Body of pancreas (tissue), 4 donors: ENCODE results near the gene TEDDM1. TPM values are rescaled to one million over a fixed set of nuclear protein-coding genes. Genes with fewer than 3 reads are reported as not detected.

Experiments
- ATAC-seq: fragments of 150-250 bp; one replicate; pipeline ENCODE4 v1.9.1; 2016
- DNase-seq, 4 donors: peaks; one replicate each; pipeline ENCODE4 v3.0.0-alpha.2; 2019
- H3K27ac ChIP-seq, 4 donors: fragments of 200-600 bp; sonication (generic); 1 replicate in 3 of 4; 2 replicates in 1 of 4; pipeline versions ENCODE4 v1.5.1 to v1.6.1; 2016 to 2019; ENCODE audit warnings: mild to moderate bottlenecking in 1 of 4, mixed read lengths in 1 of 4, moderate library complexity in 1 of 4
- H3K27me3 ChIP-seq, 2 donors: fragments of 200-600 bp; sonication (generic); one replicate each; pipeline ENCODE4 v1.6.0; 2016; ENCODE audit warnings: mild to moderate bottlenecking in 1 of 2
- H3K36me3 ChIP-seq, 2 donors: fragments of 200-600 bp; sonication (generic); replicated peaks in 1 of 2; 2 replicates each; pipeline ENCODE4 v1.5.1; 2016; ENCODE audit warnings: low read depth in 2 of 2; ENCODE audit not compliant: insufficient read depth in 1 of 2
- H3K4me1 ChIP-seq: fragments of 200-600 bp; sonication (generic); one replicate; pipeline ENCODE4 v1.6.0; 2016
- H3K4me3 ChIP-seq, 2 donors: fragments of 200-600 bp; sonication (generic); 1 replicate in 1 of 2; 2 replicates in 1 of 2; pipeline ENCODE4 v1.5.1; 2016 to 2019
- H3K9me3 ChIP-seq, 3 donors: fragments of 200-600 bp; sonication (generic); 1 replicate in 2 of 3; 2 replicates in 1 of 3; pipeline ENCODE4 v1.5.1; 2016
- POLR2A ChIP-seq, 3 donors: fragments of 450-650 bp; IDR thresholded peaks; one replicate each; pipeline ENCODE4 v1.6.1; 2016; ENCODE audit warnings: antibody characterized with exemption in 3 of 3, mild to moderate bottlenecking in 2 of 3
- WGBS, 2 donors: methylation state at CpG; one replicate each; pipeline ENCODE4 v1.1.5; 2017; 5-methylcytosine and 5-hydroxymethylcytosine counted together
- intact Hi-C: fragments of 100-400 bp; cut with DNase I; formaldehyde crosslinking; loops from one replicate; pipeline ENCODE4 v1.15.1; 2023
- total RNA-seq, 2 donors: library from RNA; depleted of rRNA; stranded (reverse); fragments of >200 nt; gene quantifications; one replicate each; pipeline ENCODE4 v1.1.0, GENCODE V29; 2016
- TF ChIP-seq, protein P1 (sequence below), 7 experiments: fragments of 450-650 bp in 4 of 7; fragments of 200-600 bp in 3 of 7; sonication (generic) in 3 of 7; IDR thresholded peaks; one replicate each; pipeline ENCODE4 v1.5.1; 2016 to 2019; ENCODE audit warnings: antibody characterized with exemption in 7 of 7

TEDDM1 gene
- total RNA-seq, 2 donors from 2014 or later, result not detected

DNA sequence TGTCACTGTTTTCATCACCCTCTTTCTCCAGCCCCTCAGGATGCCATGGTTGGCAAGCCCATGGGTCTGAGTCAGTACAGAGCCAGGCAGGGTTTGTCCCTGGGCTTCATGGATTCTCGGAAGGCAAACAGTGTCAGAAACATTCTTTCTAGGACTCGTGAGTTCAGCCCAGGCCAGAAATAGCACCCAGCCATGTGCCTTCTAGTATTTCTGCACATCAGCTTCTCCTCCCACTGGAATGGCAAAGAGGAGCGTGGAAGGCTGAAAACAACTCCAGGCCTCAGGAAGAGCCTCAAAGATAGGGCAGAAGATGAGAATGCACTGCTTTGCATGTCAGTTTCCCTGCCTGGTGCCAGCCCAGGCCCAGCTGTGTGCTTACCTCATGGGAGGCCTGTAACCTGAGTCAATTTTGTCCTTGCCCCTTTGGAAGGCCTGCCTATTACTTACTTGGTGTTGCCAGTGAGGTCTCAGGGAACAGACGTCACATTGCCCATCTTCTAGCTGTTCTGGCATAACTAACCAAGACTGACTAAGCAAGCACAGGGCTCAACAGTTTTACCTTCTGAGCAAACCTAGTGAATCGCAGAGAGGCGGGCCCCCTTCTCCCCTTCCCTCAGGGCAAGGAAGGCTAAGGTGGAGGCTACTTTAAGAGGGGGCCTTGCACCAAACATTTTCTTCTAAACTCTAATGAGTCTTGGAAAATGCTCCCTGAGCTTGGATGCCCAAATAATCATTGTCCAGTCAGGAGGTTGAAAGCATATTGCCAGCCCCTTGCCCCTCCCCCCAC, 51.3 kb downstream of the TEDDM1 start:
- ATAC-seq, result no peak

More for the DNA sequence above, 51.3 kb downstream of the TEDDM1 start:
- intact Hi-C loops, result no loop called here
- Histone ChIP-seq H3K27ac (no peak overlapping the region), H3K36me3 (no peaks in the 10 kb centered on the region), H3K4me3 (no peak overlapping the region), H3K27me3 (no peaks in the 10 kb centered on the region), H3K9me3 (no peaks in the 10 kb centered on the region), H3K4me1 (no peaks in the 10 kb centered on the region)
- 86 to 92% methylated on average over 6 of the region's 6 CpGs for WGBS, 2 donors
- TF ChIP-seq, protein P1, sequence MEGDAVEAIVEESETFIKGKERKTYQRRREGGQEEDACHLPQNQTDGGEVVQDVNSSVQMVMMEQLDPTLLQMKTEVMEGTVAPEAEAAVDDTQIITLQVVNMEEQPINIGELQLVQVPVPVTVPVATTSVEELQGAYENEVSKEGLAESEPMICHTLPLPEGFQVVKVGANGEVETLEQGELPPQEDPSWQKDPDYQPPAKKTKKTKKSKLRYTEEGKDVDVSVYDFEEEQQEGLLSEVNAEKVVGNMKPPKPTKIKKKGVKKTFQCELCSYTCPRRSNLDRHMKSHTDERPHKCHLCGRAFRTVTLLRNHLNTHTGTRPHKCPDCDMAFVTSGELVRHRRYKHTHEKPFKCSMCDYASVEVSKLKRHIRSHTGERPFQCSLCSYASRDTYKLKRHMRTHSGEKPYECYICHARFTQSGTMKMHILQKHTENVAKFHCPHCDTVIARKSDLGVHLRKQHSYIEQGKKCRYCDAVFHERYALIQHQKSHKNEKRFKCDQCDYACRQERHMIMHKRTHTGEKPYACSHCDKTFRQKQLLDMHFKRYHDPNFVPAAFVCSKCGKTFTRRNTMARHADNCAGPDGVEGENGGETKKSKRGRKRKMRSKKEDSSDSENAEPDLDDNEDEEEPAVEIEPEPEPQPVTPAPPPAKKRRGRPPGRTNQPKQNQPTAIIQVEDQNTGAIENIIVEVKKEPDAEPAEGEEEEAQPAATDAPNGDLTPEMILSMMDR (IDR thresholded peaks at IDR 0.05), result no peak
- no peak for TF ChIP-seq POLR2A (IDR thresholded peaks at IDR 0.05)
- no peak for DNase-seq

Other genes with a start within 250 kb of the TEDDM1 start
- gene GLUL, start 8.9 kb downstream of the TEDDM1 start, total RNA-seq, result 1,000 to 10,000 TPM in 1 of 2 donors, 100 to 1,000 TPM in 1; 621 to 1,699 TPM
- not detected for gene RGSL1, start 49.5 kb upstream of the TEDDM1 start, total RNA-seq
- 1 to 10 TPM in 1 of 2 donors, under 1 TPM in 1; 0.33 to 6.0 TPM for gene RNASEL, start 188.6 kb upstream of the TEDDM1 start, total RNA-seq
- gene RGS16, start 203.7 kb upstream of the TEDDM1 start, total RNA-seq, result 1 to 10 TPM; 2.6 to 3.9 TPM